Fibroblast of lung (primary cell): ENCODE data around the gene STMP1.

ENCODE experiments used
- CTCF ChIP-seq, 2 donors: IDR thresholded peaks in 1 of 2; conservative IDR thresholded peaks in 1 of 2; 1 replicate in 1 of 2; 2 replicates in 1 of 2; pipeline ENCODE4 v1.5.1; 2011 to 2012; ENCODE audit warnings: low read length in 2 of 2, control low read depth in 1 of 2, inconsistent platforms in 1 of 2, low read depth in 1 of 2, mild to moderate bottlenecking in 1 of 2
- EZH2 ChIP-seq: IDR thresholded peaks from 2 replicates; pipeline ENCODE4 v1.5.1; 2012; ENCODE audit warnings: low read length, control low read depth, mild to moderate bottlenecking; ENCODE audit errors: missing control alignments

GRCh38 chr7:135693558-135693957 lies 31.2 kb downstream of the STMP1 start:
- no peak for TF ChIP-seq CTCF (conservative IDR thresholded peaks at IDR 0.05 in 1 of 2, IDR thresholded peaks at IDR 0.05 in 1 of 2; ENCODE audit: low read depth in 1 of 2, low read length in 2 of 2)
- TF ChIP-seq EZH2, result no peak
